Fibroblast of skin of left quadriceps (primary cell): ENCODE results near the gene C15orf61.

Source experiments
- DNase-seq, 2 experiments: peaks; one replicate each; pipeline ENCODE4 v3.0.0-alpha.2; 2013; ENCODE audit warnings: low read depth in 2 of 2

The C15orf61 gene

DNA sequence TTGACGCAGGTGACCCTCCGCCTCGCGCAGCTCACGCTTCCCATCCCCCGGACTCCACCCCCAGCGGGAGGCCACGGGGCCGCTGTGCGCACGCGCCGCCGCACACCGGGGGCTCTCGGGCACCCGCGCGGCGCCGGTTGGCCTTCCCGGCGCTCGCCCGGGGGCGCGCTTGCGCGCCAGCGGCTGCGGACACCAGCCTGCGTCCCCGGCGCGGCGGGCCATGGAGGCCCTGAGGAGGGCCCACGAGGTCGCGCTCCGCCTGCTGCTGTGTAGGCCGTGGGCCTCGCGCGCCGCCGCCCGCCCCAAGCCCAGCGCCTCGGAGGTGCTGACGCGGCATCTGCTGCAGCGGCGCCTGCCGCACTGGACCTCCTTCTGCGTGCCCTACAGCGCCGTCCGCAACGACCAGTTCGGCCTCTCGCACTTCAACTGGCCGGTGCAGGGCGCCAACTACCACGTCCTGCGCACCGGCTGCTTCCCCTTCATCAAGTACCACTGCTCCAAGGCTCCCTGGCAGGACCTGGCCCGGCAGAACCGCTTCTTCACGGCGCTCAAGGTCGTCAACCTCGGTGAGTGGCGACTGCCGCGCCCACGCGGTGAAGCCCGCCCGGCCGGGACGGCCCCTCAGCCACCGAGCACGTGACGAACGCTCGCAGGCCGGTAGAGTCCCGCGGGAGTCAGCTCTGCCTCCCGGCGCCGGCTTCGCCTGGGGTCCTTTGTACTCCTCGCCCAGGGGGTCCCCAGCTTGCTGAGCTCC lies at the start of gene C15orf61:
Gene C15orf61 (plus strand): TSS at position 103 of the 754 bp plus-strand sequence. CDS start 118 bp downstream, at position 221.
- peak in 1 of 2 experiments; percentile 51 for DNase-seq

DNA sequence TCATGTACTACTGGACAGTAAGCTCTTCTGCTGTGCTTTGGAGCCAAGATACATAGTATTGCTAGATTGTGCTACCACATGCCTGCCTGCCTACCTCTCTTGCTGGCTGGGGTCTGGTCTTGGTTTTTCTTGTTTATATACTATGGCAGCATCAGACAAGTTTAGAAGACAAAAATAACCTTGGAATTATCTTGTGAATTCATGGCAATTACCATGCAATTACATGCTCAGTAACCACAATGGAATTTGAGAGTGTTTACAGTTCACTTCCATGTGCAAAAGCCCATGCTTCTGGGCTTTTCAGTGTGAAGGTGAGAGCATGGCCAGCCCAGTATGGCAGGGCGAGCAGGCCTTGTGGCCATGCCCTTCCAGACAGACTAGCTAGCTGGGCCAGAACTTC lies 48.0 kb upstream of the C15orf61 start:
- DNase-seq, result peak in 1 of 2 experiments; percentile 25

DNA sequence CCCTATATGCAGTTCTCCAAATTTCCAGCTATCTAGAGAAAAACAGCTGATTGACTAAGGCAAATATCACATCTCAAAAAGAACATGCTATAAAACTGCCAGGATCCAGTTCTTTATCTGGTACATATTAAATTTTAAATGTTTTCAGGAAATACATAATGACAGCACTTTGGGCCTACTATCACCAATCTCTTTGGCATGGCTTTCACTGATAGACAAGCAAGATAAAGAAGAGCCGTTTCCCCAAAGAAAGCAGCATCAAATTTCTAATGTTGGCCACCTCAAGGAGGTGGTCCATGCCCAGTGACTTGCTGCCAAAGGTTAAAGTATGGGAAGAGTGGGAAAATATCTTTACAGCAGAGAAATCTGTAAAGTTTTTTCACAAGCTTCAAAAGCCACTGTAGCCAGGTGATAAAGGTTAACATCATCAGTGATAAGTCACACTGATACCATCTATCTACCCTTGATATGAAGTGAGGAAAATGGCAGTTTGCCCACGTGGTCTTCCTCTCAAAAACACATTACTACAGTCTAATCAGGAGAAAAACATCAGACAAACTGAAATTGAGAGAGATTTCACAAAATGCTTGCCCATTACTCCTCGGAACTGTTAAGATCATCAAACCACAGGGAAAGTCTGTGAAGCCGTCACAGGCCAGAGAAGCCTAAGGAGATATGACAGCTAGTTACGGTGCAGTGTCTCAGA lies 46.4 kb upstream of the C15orf61 start:
- DNase-seq, result no peak

DNA sequence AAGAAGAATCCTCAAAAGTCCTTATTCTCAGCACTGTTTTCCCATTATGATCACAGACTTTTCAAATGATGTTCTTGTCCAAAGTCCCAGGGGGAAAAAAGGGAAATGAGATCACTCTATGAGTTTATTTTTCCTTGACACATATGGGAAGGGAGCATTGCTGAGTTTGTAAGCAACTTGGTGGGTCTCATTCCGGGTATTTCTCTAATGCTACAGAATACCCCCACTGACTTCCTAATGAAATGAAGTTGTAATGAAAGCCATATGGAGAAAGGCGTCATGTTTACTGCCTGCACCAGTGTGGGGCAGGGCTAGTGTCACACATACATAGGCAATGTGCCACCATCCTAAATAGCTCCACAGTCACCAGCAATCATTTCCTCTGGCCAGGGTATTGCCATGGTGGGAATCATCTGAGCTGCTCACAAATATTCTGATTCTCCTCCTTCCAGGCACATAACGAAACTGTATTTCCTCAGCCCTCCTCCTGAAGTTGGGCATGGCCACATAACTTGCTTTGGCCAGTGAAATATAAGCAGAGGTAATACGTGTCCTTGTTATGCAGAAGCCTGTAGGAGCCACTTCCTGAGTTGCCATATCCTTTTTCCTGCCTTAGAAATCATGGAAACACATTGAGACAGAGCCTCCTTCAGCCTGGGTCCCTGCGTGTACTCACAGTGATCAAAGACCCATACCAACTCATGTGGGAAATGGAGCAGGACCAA lies 41.0 kb upstream of the C15orf61 start:
- peak; percentile 82 for DNase-seq

DNA sequence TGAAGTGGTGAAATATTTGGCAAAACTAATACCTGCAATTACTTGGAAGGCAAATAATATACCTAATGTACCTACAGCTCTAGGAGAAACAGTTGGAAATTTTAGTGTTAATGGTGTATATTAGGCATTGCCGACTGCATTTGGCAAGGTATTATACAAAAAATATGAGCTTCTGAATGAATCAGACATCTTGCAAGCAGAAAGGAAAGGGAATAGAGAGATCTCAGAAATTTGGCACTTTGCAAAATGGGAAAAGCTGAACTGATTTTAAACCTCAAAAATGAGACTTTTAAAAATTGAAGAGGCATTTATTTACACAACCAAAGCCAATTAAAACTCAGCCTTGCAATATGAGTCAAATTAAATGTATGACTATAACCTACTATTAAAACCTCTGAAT lies 40.2 kb upstream of the C15orf61 start:
- peak in 1 of 2 experiments; percentile 54 for DNase-seq

DNA sequence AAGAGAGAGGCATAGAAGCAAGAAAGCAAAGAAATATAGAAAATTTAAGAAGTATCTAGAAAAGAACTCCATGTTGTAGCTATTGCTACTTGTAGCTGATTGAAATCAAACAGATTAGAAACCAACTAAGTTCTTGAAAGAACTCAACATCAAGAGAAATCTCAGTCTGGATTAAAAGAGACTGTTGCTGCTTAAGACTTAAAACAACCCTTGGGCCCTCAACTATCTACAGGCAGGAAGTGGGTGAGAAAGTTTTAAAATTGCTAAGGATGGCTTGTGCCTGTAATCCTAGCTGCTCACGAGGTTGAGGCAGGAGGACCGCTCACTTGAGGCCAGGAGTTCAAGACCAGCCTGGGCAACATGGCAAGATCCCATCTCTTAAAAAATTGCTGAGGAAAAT lies 39.3 kb upstream of the C15orf61 start:
- no peak for DNase-seq

DNA sequence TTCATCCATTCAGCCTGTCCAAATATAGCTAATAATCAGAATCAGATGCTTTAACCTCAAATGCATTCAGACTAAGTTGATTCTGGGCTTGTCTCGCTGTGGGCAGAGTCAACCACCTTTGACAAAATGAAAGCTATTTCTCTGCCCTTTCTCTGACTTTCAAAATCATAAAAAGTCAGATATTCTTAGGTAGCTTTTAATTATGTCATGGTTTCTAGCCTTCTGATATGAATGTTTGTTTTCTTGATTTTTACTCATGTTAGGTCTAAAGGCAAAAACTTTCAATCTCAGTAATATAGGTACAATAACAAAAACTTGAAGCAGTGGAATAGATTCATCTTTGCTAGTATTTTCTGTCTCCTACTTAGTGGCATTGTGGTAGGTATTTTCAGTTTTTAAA lies 25.3 kb upstream of the C15orf61 start:
- peak in 1 of 2 experiments; percentile 17 for DNase-seq

DNA sequence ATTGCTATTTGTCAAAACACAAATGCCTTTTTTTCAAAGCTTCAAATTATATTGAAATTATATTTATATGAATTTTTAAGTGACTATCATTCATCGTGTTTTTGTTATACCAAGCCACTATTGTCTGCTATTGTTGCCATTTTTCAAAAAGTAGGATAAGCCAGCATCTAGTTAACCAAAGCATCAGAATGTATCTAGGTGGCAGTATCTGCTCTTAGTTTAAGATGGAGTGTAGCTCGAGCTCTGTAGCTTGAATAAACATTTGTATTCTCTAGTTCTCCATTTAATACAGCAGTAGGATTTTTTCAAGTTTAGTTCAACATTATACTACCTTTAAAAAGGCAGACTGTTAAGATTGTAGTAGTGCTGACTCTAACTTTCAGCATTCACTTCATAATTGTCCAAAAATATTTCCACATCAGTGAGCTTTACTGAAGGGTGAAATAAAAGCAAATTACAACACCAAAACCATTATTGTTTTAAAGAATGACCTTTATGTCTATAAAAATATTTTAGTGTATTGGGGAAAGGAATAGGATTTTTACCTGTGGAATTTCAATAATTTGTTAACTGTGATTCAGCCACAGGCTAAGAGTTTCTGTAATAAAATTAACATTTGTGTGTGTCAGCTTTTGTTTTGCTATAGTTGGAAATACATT lies 19.6 kb upstream of the C15orf61 start:
- peak in 1 of 2 experiments; percentile 27 for DNase-seq

DNA sequence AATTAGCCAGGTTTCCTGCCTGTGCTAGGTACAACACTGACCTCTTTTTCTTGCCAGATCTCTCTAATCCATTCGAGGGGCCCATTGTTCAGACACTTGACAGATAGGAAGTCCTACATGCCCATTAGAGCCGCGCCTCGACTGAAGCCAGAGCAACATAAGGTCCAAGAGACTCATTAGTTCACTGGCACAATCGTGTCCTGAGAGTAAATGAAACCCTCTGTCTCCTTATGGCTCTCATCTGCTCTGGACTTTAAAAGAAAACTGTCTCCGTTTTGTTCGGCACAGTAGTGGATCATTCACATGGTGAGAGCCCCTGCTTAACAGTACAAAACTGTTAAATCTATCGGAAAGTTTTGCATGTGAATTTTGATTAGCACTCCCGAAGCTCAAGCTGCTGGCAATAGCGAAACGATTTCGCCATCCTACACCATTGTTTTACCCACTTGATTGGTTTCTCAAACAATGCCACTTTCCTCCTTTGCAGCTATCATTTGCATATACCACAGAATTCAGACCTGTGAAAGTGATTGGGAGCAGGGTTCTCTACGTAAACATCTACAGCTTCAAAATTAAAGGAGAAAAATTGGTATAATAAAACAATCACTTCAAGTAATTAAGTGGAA lies 19.0 kb upstream of the C15orf61 start:
- DNase-seq, result no peak

DNA sequence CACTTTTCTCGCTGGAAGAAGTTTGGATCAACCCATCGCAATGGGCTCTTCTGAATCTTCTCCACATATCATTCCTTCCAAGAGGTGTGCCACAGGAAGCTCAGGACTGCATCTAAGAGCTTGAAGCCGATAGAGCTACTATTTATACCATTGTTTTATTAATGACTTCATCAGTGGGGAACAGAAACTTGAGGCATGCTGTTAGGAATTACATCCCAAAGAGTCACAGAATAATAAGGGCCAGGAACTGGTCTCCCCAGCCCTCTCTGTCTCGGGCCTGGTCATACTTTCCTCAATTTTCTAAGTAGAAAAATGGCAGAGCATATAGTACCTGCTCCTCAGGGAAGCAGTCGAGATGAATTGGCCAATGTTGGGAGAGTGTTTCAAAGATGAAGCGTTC lies 16.9 kb upstream of the C15orf61 start:
- no peak for DNase-seq

DNA sequence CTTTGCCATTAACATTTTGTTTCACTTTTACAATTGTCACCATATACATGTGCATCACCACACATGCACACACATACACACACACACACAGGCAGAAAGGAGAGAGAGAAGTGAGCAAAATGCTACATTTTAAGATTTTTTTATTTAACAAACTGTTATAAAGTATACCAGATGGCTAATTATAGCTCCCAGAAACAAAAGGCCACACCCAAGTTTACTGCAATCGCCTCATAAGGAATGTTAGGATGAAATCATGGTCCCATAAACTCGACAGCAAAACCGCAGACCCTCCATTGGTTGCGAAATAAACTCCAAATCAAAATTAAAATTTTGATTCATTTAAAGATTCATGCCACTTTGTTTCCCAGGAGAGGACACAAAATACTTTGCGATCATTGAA lies 16.1 kb upstream of the C15orf61 start:
- peak; percentile 60 to 61 for DNase-seq

DNA sequence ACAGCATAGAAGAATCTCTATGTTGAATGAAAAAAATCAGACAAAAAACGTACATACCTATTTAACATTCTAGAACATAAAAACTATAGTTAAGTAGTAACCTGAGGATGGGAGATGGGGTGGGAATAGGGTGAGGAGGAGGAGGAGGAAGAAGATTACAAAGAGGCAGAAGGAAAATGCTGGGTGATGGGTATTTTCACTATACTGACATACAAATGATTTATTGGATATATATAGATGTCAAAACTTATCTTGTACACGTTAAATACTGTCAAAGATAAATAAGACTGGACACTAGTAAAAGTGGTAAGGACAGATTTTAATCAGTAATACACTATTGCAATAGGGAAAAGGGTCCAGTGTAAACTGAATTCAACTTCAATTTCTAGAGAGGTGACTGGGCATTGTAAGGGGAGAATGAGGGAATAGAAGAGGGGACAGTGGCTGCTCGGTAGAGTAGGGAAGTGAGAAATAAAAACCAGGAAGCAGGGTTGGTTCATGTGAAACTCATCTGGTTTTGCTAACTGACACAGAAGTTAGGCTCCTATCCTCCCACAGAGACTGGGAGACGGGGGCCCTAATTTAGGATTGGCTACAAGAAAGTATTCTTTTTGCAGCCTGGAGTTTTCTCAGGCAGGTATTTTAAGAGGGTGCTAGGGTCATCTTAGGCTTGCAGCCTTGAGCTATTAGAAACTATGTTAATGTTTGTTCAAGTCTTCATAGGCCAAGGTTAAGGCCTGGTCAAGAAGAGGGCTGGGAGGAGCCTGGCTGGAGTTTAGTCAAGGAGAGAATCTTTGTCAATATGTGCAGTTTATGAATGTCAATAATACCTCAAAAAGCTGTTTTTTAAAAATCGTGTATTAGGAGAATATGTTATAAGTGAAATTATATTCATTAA lies 15.0 kb upstream of the C15orf61 start:
- no peak for DNase-seq

DNA sequence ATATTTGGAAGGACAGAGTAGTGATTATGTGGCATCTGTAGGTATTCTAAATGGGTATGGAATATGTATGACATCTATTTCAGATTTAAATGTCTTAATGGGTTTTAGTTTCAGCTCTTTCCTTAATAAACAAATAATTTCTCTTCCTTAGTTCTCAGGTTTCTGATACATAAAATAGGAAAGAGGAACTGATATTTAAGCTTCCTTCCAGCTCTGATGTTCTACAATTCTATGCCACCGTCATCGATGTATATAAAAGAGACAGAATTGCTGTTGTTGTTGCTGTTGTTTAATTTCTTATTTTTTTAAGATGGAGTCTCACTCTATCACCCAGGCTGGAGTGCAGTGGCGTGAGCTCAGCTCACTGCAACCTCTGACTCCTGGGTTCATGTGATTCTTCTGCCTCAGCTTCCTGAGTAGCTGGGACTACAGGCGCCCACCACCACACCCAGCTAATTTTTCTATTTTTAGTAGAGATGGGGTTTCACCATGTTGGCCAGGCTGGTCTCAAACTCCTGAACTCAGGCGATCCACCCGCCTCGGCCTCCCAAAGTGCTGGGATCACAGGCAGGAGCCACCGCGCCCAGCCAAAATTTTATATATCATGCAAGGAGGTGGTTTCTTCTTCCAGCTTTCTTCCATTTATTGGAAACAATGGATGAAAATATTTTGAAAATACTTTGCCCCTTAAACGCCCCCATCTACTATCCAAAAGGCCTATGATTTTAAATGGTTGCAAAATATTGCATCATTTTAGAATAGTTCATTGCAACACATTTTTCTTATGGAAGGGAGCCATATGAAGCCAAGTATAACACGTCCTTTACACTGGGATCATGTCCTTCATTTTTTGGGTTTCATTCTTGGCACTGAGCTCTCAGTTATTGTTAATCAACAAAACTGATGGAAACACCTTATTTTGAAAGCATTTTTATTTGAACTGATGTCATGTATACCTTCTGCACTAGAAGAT lies 13.9 kb upstream of the C15orf61 start:
- peak; percentile 63 to 67 for DNase-seq

DNA sequence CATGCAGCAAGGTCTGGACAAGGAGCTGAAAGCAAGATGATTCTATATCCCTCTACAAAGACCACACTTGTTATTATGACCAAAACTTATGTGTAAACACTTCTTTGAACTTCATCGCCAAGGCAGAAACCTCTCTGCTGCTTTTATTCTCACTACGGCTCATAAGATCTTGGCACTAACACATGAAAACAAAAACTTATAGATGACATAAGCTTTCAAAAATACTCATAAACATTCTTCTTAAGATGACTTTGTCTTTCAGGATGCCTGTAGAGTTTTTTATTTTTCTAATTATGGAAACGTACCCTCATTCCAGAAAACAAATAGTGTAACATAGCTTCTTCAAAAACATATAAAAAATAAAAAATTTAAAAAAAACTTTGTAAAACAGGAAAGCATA lies 12.5 kb upstream of the C15orf61 start:
- no peak for DNase-seq

DNA sequence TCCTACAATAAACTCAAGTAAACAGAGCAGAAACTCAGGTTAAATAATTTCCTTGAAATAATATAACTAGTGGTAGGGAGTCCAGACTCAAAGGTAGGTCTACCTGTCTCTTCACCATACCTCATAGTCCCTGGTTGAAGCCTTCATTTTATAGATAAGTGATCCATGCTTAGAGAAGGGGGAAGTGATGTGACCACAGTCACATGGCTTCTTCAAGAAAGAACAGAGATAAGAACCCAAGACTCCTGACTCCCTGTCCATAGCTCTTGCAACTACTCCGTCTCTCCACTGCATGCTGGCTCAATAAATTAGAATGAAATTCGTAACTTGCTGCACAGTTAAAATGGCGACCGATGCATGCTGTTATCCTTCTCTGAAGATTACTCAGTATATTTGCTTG lies 11.0 kb upstream of the C15orf61 start:
- no peak for DNase-seq

DNA sequence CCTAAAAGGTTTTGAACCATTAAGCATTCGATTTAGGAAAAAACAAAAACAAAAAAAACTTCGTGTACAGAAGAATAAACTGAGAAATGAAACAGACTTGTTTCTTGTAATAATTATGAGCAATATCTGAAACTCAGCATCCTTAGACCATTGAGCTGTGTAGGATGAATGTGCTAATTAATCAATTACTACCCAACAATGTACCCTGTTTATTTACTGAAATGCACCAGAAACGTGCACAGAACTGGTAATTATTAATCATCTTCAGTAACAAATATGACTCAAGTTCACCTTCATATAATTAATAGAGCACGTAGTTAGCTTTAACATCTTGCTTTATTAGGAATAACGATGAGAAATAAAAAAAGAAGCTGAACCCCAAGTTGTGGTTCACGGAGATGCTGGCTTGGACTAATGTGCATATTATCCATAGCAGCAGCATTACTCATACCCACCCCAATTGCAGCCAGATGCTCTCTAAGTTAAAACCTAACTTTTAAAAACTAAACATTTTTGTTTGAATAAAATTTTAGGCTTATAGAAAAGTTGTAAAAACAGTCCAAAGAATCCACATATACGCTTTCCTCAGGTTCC lies 10.2 kb upstream of the C15orf61 start:
- peak; percentile 77 to 78 for DNase-seq

DNA sequence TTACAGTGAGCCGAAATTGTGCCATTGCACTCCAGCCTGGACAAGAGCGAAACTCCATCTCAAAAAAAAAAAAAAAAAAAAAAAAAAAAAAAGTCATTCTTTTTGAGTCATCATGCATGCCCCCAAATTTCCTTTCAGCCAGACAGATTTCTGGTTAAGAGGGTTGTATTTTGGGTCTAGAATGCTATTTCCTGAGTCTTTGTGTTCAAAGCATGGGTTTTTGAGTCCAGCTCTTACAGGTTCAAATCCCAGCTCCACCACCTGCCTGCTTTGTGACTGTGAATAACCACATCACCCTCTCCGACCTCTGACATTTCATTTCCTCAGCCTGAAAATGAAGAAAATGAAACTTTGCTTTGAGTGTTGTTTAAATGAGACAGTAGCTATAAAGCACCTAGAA lies 9.3 kb upstream of the C15orf61 start:
- no peak for DNase-seq

DNA sequence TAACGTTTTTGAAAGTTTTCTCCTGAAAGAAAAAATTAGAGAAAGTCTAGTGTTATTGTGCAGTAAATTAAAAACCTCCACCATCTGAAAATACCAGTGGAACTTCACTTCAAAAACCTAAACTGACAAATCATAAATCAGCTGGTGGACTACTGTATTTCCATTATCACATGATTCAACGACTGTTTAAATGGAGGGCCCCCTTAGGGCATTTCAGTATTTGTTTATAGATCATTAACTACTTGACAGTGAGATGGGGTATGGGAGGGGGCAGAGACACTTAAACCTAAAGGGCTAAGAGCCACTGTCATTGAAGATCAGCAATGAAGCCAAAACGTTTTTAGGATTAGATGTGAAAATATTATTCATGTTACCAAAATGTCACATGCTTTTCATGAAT lies 8.8 kb upstream of the C15orf61 start:
- DNase-seq, result no peak
